ENCODE measurements around the gene ZNF841. TPM values are rescaled to one million over a fixed set of nuclear protein-coding genes. Genes with fewer than 3 reads are reported as not detected.

The ZNF841 gene
- total and polyA plus RNA-seq, 2 of the 8 experiments (the other 6 are each of a cell fraction or from before 2014, with no cell fraction given) = 4.1 to 17.9 TPM

- Histone ChIP-seq H4K20me1 (replicated peaks in 1 of 2; ENCODE audit: control insufficient read depth in 1 of 2, insufficient read depth in 2 of 2, low read length in 2 of 2) (no peaks in the 10 kb centered on the region), H3K14ac (ENCODE audit: insufficient read length) (no peak overlapping the region), H3K4me1 (replicated peaks in 1 of 4; ENCODE audit: control insufficient read depth in 3 of 4, insufficient read depth in 4 of 4, low read length in 3 of 4) (peaks cover 0 to 4% (median 0%) of the 10 kb centered on the region in 4 experiments; a peak in 2 of 7 replicates), H3K56ac (replicated peaks; ENCODE audit: insufficient read length, low read depth, low read length) (no peak overlapping the region), H3K23me2 (ENCODE audit: low read depth, low read length) (peaks cover 6% of the 10 kb centered on the region; the same call in 1 of the 2 replicates), H2BK20ac (ENCODE audit: low read length) (no peak overlapping the region), H3K18ac (ENCODE audit: extremely low read depth, low read length) (peak overlapping the region; percentile 89; the same call in 1 of the 2 replicates), H2AFZ (ENCODE audit: low read length) (peak overlapping the region; percentile 19; the same call in 1 of the 2 replicates), H3K4me2 (ENCODE audit: insufficient read depth in 1 of 2, low read depth in 2 of 2, low read length in 2 of 2) (peak overlapping the region; percentile 87 to 98), H2AK5ac (ENCODE audit: low read depth, low read length) (no peak overlapping the region; the same call in 1 of the 2 replicates), H4K91ac (replicated peaks; ENCODE audit: insufficient read length, low read length) (no peak overlapping the region), H4K5ac (ENCODE audit: insufficient read length, low read depth, low read length) (peak overlapping the region; percentile 41), H3K79me1 (ENCODE audit: low read depth, low read length) (peaks cover 7% of the 10 kb centered on the region), H3K4ac (replicated peaks; ENCODE audit: insufficient read length, low read depth, low read length) (no peak overlapping the region), H3K79me2 (ENCODE audit: control insufficient read depth in 1 of 2, insufficient read depth in 2 of 2, low read length in 2 of 2) (peaks cover 11 to 43% of the 10 kb centered on the region in 2 experiments), H2BK12ac (ENCODE audit: low read depth, low read length) (no peak overlapping the region), H3K23ac (ENCODE audit: insufficient read length) (no peak overlapping the region), H3K36me3 (ENCODE audit: control insufficient read depth in 2 of 4, insufficient read depth in 4 of 4, low read length in 3 of 4) (peaks cover 0 to 7% (median 2%) of the 10 kb centered on the region in 4 experiments; a peak in 2 of 8 replicates), H3K9ac (replicated peaks in 1 of 4; ENCODE audit: extremely low read depth in 1 of 4, low read depth in 3 of 4, low read length in 3 of 4) (peak overlapping the region; percentile 50 to 93 (median 88)), H4K8ac (ENCODE audit: extremely low read depth, insufficient read depth, low read length) (peak overlapping the region; percentile 66; the same call in 1 of the 2 replicates), H2BK120ac (replicated peaks; ENCODE audit: low read depth, low read length) (no peak overlapping the region), H3K27ac (ENCODE audit: low read depth, low read length) (peak overlapping the region; percentile 81), H3K27me3 (replicated peaks in 1 of 4; ENCODE audit: control insufficient read depth in 3 of 4, extremely low read depth in 1 of 4, insufficient read depth in 3 of 4, low read length in 3 of 4) (no peaks in the 10 kb centered on the region), H2BK5ac (ENCODE audit: low read depth, low read length) (peak overlapping the region; percentile 81; the same call in 1 of the 2 replicates), H3K9me3 (ENCODE audit: insufficient read depth in 2 of 2, low read depth in 1 of 2, low read length in 1 of 2) (peaks cover 4 to 5% of the 10 kb centered on the region in 2 experiments; a peak in 3 of 4 replicates), H3K4me3 (ENCODE audit: extremely low read depth in 1 of 4, insufficient read depth in 2 of 4, low read depth in 3 of 4, low read length in 4 of 4) (peak overlapping the region; percentile 82 to 99 (median 96)), H2BK15ac (ENCODE audit: low read length) (no peak overlapping the region)
- FAIRE-seq = no peak
- DNase-seq (ENCODE audit: low read depth in 1 of 2, low spot score in 2 of 2) = no peak
- WGBS, 2 experiments (ENCODE audit: extremely low coverage in 1 of 2, insufficient coverage in 1 of 2, insufficient read length in 1 of 2, insufficient replicate concordance in 2 of 2, low coverage in 1 of 2, low lambda C conversion rate in 2 of 2, missing lambda C conversion rate in 1 of 2) = 0% methylated on average over 6 of the region's 7 CpGs; no CpG with 5 or more reads in 1 of the 2 experiments
- ChIA-PET CTCF (ENCODE audit: partially characterized antibody) (interaction anchor here (0.8 to 2.4 kb wide), 7 partner anchors 26 to 119 kb away, joined by 3 to 11 read pairs (median 4); no protein-coding TSS in a partner anchor), POLR2A (ENCODE audit: partially characterized antibody) (interaction anchor here (1.0 to 2.8 kb wide), 12 partner anchors 9 to 205 kb away, joined by 3 to 25 read pairs (median 4); partner anchors contain the start of genes PPP2R1A, ZNF432, ZNF610 and ZNF614)
- no peak for TF ChIP-seq MAFK (IDR thresholded peaks at IDR 0.05; ENCODE audit: low read depth, low read length)
- no peak for TF ChIP-seq CHD2 (IDR thresholded peaks at IDR 0.05; ENCODE audit: low read length)
- TF ChIP-seq SAP30 (IDR thresholded peaks at IDR 0.05; ENCODE audit: insufficient read depth, insufficient replicate concordance, low read length) = peak; percentile 53
These were observed 43.4 kb upstream of the ZNF841 start for GRCh38 chr19:52138983-52139251.

Data from H1 (cell line).